ENCODE data around the gene AFF2. TPM values are rescaled to one million over a fixed set of nuclear protein-coding genes. Genes with fewer than 3 reads are reported as not detected.

The AFF2 gene
- polyA plus RNA-seq, 2 donors: 0.01 to 0.02 TPM

DNA sequence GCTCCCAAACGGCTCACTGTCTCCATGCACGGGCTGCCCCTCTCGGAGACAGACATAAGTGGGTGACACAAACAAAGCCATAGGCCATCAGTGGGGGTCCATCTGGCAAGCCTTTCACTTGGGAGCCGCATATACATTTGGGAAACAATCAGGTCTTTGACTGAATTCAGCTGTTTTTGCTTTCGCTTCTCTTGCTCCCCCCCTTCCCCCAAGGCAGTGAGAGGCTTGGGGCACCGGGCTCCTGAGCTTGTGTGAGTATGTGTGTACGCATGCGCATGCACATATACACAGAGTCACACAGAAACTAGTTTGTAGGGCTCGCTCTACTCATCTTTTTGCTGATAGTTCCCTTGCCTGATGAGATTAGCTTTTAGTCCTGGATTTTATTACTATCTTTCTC is 284.4 kb downstream of the AFF2 start:
- H3K9me3 ChIP-seq (ENCODE audit: control insufficient read depth in 2 of 2, insufficient read depth in 1 of 2, low read depth in 1 of 2, low read length in 1 of 2): peaks cover 0 to 3% of the 10 kb centered on the region in 2 donors
- no peaks in the 10 kb centered on the region for H3K36me3 ChIP-seq (ENCODE audit: control insufficient read depth in 2 of 2, insufficient read depth in 2 of 2, low read length in 1 of 2)
- no peaks in the 10 kb centered on the region for H3K27me3 ChIP-seq (ENCODE audit: control insufficient read depth in 1 of 2, insufficient read depth in 2 of 2, low read length in 2 of 2)
- H3K4me1 ChIP-seq (ENCODE audit: control insufficient read depth in 2 of 2, insufficient read depth in 2 of 2, low read length in 1 of 2): no peaks in the 10 kb centered on the region
- no peak overlapping the region for H3K4me3 ChIP-seq (ENCODE audit: low read depth in 1 of 2, low read length in 2 of 2)
- 68 to 75% methylated on average over 9 of the region's 9 CpGs for WGBS, 2 donors
- no peak overlapping the region for H3K27ac ChIP-seq (ENCODE audit: low read depth in 2 of 2, low read length in 1 of 2)

DNA sequence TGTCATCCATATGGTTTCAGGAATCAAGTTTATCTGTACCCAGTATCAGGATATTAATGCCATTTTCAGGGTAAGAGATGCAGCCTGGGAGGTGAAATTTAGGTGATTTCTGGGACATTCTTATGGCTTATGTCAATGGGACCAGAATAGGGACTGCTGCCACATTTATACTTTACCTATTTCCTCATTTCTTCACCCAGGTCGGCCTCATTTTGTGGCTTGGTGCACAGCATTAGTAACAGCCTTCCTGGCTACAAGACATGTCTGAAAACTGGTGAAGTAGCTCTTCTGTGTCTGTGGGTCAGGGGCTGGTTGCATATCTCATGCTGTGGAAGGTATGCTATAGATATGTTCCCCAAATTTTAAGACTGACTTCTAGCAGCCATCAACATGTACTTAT is 284.8 kb downstream of the AFF2 start:
- Histone ChIP-seq H3K27ac (ENCODE audit: low read depth in 2 of 2, low read length in 1 of 2) (no peak overlapping the region), H3K4me3 (ENCODE audit: low read depth in 1 of 2, low read length in 2 of 2) (no peak overlapping the region), H3K27me3 (ENCODE audit: control insufficient read depth in 1 of 2, insufficient read depth in 2 of 2, low read length in 2 of 2) (no peaks in the 10 kb centered on the region), H3K36me3 (ENCODE audit: control insufficient read depth in 2 of 2, insufficient read depth in 2 of 2, low read length in 1 of 2) (no peaks in the 10 kb centered on the region), H3K4me1 (ENCODE audit: control insufficient read depth in 2 of 2, insufficient read depth in 2 of 2, low read length in 1 of 2) (no peaks in the 10 kb centered on the region), H3K9me3 (ENCODE audit: control insufficient read depth in 2 of 2, insufficient read depth in 1 of 2, low read depth in 1 of 2, low read length in 1 of 2) (peaks cover 0 to 3% of the 10 kb centered on the region in 2 donors)
- WGBS, 2 donors: 48 to 80% methylated on average over 1 of the region's 1 CpG

DNA sequence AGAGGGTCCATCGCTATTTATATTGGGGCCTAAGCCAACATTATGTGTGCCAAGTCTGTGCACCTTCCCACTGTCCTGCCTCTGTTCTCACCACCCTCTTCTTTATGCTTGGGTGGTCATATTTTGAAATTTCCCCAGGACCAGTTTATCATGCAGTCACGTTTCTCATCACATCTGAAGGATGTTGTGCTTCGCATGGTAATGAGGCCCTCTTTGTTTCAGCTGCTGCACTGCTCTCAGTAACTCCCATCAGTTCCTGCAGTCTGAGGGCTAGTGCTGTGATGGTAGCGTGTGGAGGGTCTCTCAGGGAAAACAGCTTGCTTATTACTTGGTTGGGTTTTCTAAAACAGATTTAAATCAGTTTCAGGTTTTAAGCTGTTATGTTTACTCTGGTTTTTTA is 288.0 kb downstream of the AFF2 start:
- H3K27me3 ChIP-seq (ENCODE audit: control insufficient read depth in 1 of 2, insufficient read depth in 2 of 2, low read length in 2 of 2): no peaks in the 10 kb centered on the region

DNA sequence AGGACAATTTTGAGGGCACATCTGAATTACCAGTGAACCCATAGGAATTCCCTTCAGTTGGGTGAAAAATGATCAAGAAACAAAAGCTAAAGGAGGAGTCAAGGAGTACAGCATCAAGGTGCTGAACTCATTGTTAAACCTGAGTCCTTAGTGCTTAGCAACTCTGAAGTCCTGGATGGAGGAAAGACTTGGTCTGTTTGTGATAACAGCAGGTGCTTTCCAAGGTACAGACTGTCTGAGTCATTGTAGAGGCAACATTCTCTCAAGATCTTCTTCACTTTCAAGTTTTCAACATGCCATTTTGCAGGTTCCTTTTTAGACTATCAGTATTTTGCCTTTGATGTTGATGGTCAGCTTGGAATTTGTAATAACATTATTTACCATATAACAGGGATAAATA is 293.9 kb downstream of the AFF2 start:
- H3K27me3 ChIP-seq (ENCODE audit: control insufficient read depth in 1 of 2, insufficient read depth in 2 of 2, low read length in 2 of 2): no peaks in the 10 kb centered on the region
- H3K4me1 ChIP-seq (ENCODE audit: control insufficient read depth in 2 of 2, insufficient read depth in 2 of 2, low read length in 1 of 2): no peaks in the 10 kb centered on the region
- H3K9me3 ChIP-seq (ENCODE audit: control insufficient read depth in 2 of 2, insufficient read depth in 1 of 2, low read depth in 1 of 2, low read length in 1 of 2): no peaks in the 10 kb centered on the region
- H3K36me3 ChIP-seq (ENCODE audit: control insufficient read depth in 2 of 2, insufficient read depth in 2 of 2, low read length in 1 of 2): no peaks in the 10 kb centered on the region
- no peak overlapping the region for H3K4me3 ChIP-seq (ENCODE audit: low read depth in 1 of 2, low read length in 2 of 2)
- H3K27ac ChIP-seq (ENCODE audit: low read depth in 2 of 2, low read length in 1 of 2): no peak overlapping the region

More for the DNA sequence above, 288.0 kb downstream of the AFF2 start:
- Histone ChIP-seq H3K4me1 (ENCODE audit: control insufficient read depth in 2 of 2, insufficient read depth in 2 of 2, low read length in 1 of 2) (no peaks in the 10 kb centered on the region), H3K4me3 (ENCODE audit: low read depth in 1 of 2, low read length in 2 of 2) (no peak overlapping the region), H3K27ac (ENCODE audit: low read depth in 2 of 2, low read length in 1 of 2) (no peak overlapping the region), H3K9me3 (ENCODE audit: control insufficient read depth in 2 of 2, insufficient read depth in 1 of 2, low read depth in 1 of 2, low read length in 1 of 2) (no peaks in the 10 kb centered on the region), H3K36me3 (ENCODE audit: control insufficient read depth in 2 of 2, insufficient read depth in 2 of 2, low read length in 1 of 2) (no peaks in the 10 kb centered on the region)
- 58 to 76% methylated on average over 4 of the region's 4 CpGs for WGBS, 2 donors

DNA sequence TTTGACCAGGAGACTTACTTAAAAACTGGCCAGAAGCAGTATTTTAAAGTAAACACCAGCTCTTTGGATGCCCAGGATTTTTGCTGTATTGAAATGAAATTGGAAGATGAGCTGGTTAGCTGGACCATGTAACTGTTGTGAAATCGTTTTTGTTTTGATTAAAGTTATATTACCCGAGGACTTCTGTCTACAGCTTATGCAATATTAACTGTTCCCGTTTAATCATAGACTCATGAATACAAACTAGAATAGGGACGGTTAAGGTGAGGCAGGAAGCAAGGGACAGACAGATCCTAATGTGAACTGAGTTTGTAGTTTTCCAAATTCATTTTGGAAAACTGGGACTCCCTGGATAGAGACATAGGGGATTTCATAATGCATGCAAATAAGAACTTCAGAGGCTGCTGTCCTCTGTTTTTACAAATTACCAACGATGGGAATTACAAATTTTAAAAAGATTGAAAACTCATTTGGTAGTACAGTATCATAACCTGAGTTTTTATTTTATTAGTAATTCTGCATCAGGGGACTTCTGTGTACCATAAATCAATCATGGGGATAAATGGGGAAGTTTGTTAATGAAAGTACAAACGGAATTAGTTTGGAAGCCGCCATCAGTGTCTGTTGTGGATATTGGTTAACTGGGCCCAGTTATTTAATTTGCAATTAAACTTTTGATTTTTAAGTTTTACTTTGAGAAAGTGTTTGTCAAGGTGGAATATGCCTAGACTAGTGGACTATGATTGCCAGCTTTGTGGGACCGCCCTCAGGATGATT is 304.4 kb downstream of the AFF2 start:
- no peaks in the 10 kb centered on the region for H3K36me3 ChIP-seq (ENCODE audit: control insufficient read depth in 2 of 2, insufficient read depth in 2 of 2, low read length in 1 of 2)
- H3K4me1 ChIP-seq (ENCODE audit: control insufficient read depth in 2 of 2, insufficient read depth in 2 of 2, low read length in 1 of 2): no peaks in the 10 kb centered on the region
- WGBS, 2 donors: 64 to 77% methylated on average over 8 of the region's 8 CpGs
- no peak overlapping the region for H3K27ac ChIP-seq (ENCODE audit: low read depth in 2 of 2, low read length in 1 of 2)
- H3K9me3 ChIP-seq (ENCODE audit: control insufficient read depth in 2 of 2, insufficient read depth in 1 of 2, low read depth in 1 of 2, low read length in 1 of 2): peaks cover 0 to 5% of the 10 kb centered on the region in 2 donors
- H3K4me3 ChIP-seq (ENCODE audit: low read depth in 1 of 2, low read length in 2 of 2): no peak overlapping the region
- no peaks in the 10 kb centered on the region for H3K27me3 ChIP-seq (ENCODE audit: control insufficient read depth in 1 of 2, insufficient read depth in 2 of 2, low read length in 2 of 2)

DNA sequence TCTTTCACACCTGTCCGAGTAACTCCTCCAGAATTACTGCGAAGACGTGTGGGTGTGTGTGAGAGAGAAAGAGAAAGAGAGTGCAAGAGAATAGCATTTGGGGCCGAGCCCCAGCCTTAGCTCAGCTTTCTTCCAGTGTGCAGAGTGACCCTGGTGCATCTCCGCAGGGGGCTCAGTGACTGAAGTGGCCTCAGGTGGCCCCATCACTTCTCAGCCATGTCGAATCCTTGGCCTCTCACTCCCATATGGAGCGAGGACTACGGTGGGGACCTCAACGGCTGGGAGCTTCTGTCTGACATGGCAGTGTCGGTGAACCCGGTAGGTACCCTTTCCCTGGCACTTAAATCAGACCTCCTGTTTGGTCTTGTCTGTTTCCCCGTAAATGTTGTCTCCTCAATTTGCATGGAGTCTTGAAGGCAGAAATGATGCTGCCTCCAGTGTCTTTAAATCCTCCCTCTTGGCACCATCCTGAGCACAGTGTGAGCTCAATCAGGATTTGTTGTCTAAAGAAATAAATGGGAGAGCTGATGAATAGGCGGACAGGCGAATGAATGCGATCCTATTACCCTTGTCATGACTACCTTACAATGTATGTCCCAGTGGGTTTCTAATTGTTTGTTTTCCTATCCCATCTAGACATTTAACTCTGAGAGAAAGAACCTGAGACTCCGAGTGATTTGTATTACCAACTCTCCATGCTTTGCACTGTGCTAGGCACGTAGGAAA is 305.9 kb downstream of the AFF2 start:
- Histone ChIP-seq H3K9me3 (ENCODE audit: control insufficient read depth in 2 of 2, insufficient read depth in 1 of 2, low read depth in 1 of 2, low read length in 1 of 2) (peaks cover 0 to 5% of the 10 kb centered on the region in 2 donors), H3K27me3 (ENCODE audit: control insufficient read depth in 1 of 2, insufficient read depth in 2 of 2, low read length in 2 of 2) (no peaks in the 10 kb centered on the region)
- WGBS, 2 donors: 76 to 82% methylated on average over 17 of the region's 17 CpGs

DNA sequence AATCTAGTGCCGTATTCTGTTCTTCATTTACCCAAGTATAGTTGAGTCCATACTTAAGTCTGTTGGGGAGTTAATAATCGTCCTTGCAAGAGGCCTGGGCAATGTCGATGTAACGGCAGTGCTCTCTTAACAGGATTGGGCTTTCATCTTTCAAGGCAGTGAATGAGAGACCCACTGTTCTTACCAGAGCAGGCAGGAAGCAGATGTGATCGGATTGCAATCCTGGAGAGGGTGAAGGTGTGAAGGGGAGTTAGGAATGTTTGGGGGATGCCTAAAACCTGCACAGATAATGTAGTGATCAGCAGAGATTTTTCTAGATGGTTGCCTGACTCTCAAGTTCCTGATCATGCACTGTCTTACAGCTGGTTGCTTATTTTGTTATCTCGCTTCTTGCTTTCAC is 308.4 kb downstream of the AFF2 start:
- WGBS, 2 donors: 64 to 66% methylated on average over 6 of the region's 6 CpGs
- Histone ChIP-seq H3K27me3 (ENCODE audit: control insufficient read depth in 1 of 2, insufficient read depth in 2 of 2, low read length in 2 of 2) (no peaks in the 10 kb centered on the region), H3K4me3 (ENCODE audit: low read depth in 1 of 2, low read length in 2 of 2) (no peak overlapping the region), H3K9me3 (ENCODE audit: control insufficient read depth in 2 of 2, insufficient read depth in 1 of 2, low read depth in 1 of 2, low read length in 1 of 2) (peaks cover 0 to 2% of the 10 kb centered on the region in 2 donors), H3K27ac (ENCODE audit: low read depth in 2 of 2, low read length in 1 of 2) (no peak overlapping the region), H3K36me3 (ENCODE audit: control insufficient read depth in 2 of 2, insufficient read depth in 2 of 2, low read length in 1 of 2) (no peaks in the 10 kb centered on the region), H3K4me1 (ENCODE audit: control insufficient read depth in 2 of 2, insufficient read depth in 2 of 2, low read length in 1 of 2) (no peaks in the 10 kb centered on the region)

More for the DNA sequence above, 305.9 kb downstream of the AFF2 start:
- Histone ChIP-seq H3K4me1 (ENCODE audit: control insufficient read depth in 2 of 2, insufficient read depth in 2 of 2, low read length in 1 of 2) (no peaks in the 10 kb centered on the region), H3K4me3 (ENCODE audit: low read depth in 1 of 2, low read length in 2 of 2) (no peak overlapping the region), H3K36me3 (ENCODE audit: control insufficient read depth in 2 of 2, insufficient read depth in 2 of 2, low read length in 1 of 2) (no peaks in the 10 kb centered on the region), H3K27ac (ENCODE audit: low read depth in 2 of 2, low read length in 1 of 2) (no peak overlapping the region)

DNA sequence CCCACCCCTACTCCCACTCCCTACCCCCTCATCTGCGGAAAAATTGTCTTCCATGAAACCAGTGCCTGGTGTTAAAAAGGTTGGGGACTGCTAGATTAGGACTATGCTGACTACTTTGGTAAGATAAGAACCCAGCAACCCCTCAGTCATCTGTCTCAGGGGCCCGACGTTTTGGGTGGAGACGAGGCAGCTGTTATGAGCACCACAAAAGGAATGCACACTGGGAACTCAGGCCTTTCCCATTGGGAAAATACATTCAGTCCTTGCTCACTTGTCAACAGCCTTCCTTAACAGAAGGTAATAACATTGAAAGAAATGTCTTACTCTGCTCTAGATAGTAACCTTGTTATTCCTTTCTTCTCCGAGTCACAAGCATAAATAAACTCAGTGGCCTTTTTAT is 310.8 kb downstream of the AFF2 start:
- no peaks in the 10 kb centered on the region for H3K27me3 ChIP-seq (ENCODE audit: control insufficient read depth in 1 of 2, insufficient read depth in 2 of 2, low read length in 2 of 2)
- no peaks in the 10 kb centered on the region for H3K9me3 ChIP-seq (ENCODE audit: control insufficient read depth in 2 of 2, insufficient read depth in 1 of 2, low read depth in 1 of 2, low read length in 1 of 2)
- H3K36me3 ChIP-seq (ENCODE audit: control insufficient read depth in 2 of 2, insufficient read depth in 2 of 2, low read length in 1 of 2): no peaks in the 10 kb centered on the region
- no peak overlapping the region for H3K27ac ChIP-seq (ENCODE audit: low read depth in 2 of 2, low read length in 1 of 2)
- H3K4me3 ChIP-seq (ENCODE audit: low read depth in 1 of 2, low read length in 2 of 2): no peak overlapping the region
- no peaks in the 10 kb centered on the region for H3K4me1 ChIP-seq (ENCODE audit: control insufficient read depth in 2 of 2, insufficient read depth in 2 of 2, low read length in 1 of 2)
- 57 to 67% methylated on average over 5 of the region's 5 CpGs for WGBS, 2 donors

DNA sequence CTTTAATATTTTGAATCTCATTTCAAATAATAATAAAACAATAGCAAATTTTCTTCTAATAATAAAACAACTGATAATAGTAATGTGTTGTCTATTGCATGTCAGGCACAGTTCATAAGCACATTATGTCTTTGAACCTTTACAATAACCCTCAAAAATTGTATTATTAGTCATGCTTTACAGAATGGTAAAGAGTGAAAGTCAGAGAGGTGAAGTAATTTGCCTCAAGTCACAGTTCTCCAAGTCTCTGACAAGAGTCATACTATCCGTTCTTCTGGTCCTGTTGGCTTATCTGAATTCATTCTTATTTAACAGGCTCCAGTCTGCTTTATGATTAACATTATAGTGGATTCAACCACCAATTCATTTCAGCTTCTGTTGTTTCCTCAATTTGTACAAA is 313.0 kb downstream of the AFF2 start:
- no peaks in the 10 kb centered on the region for H3K4me1 ChIP-seq (ENCODE audit: control insufficient read depth in 2 of 2, insufficient read depth in 2 of 2, low read length in 1 of 2)
- no peaks in the 10 kb centered on the region for H3K27me3 ChIP-seq (ENCODE audit: control insufficient read depth in 1 of 2, insufficient read depth in 2 of 2, low read length in 2 of 2)
- WGBS, 2 donors: 73 to 88% methylated on average over 1 of the region's 1 CpG

DNA sequence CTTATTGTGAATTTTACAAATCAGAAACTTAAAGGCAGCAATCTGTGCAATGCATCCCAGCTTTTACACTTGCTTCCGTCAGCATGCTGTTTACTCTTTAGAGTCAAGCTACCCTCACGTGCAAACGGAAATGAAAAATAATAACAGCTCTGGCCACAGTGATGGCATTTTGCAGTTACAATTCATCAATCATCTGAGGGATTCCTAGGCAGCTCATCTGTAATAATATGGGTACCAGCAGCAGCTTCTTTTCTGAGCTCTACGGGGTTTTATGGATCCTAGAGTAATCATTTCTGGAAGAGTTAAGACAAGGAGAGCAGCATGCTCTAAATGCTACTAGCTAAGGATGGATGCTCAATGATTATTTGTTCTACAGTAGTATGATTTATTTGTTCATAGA is 313.6 kb downstream of the AFF2 start:
- Histone ChIP-seq H3K27ac (ENCODE audit: low read depth in 2 of 2, low read length in 1 of 2) (no peak overlapping the region), H3K36me3 (ENCODE audit: control insufficient read depth in 2 of 2, insufficient read depth in 2 of 2, low read length in 1 of 2) (no peaks in the 10 kb centered on the region), H3K9me3 (ENCODE audit: control insufficient read depth in 2 of 2, insufficient read depth in 1 of 2, low read depth in 1 of 2, low read length in 1 of 2) (no peaks in the 10 kb centered on the region), H3K4me3 (ENCODE audit: low read depth in 1 of 2, low read length in 2 of 2) (no peak overlapping the region), H3K27me3 (ENCODE audit: control insufficient read depth in 1 of 2, insufficient read depth in 2 of 2, low read length in 2 of 2) (no peaks in the 10 kb centered on the region), H3K4me1 (ENCODE audit: control insufficient read depth in 2 of 2, insufficient read depth in 2 of 2, low read length in 1 of 2) (no peaks in the 10 kb centered on the region)
- WGBS, 2 donors: 66 to 70% methylated on average over 4 of the region's 4 CpGs

More for the DNA sequence above, 313.0 kb downstream of the AFF2 start:
- no peaks in the 10 kb centered on the region for H3K9me3 ChIP-seq (ENCODE audit: control insufficient read depth in 2 of 2, insufficient read depth in 1 of 2, low read depth in 1 of 2, low read length in 1 of 2)
- no peak overlapping the region for H3K4me3 ChIP-seq (ENCODE audit: low read depth in 1 of 2, low read length in 2 of 2)
- H3K36me3 ChIP-seq (ENCODE audit: control insufficient read depth in 2 of 2, insufficient read depth in 2 of 2, low read length in 1 of 2): no peaks in the 10 kb centered on the region
- H3K27ac ChIP-seq (ENCODE audit: low read depth in 2 of 2, low read length in 1 of 2): no peak overlapping the region
